Aorta (tissue), 5 donors: ENCODE measurements around the gene UNC93A. TPM values are rescaled to one million over a fixed set of nuclear protein-coding genes. Genes with fewer than 3 reads are reported as not detected.
"Not testable (repeated sequence)": the region's sequence is repeated elsewhere in the genome, so short reads cannot be mapped to it uniquely, and the experiment has no call there.

ENCODE experiments used
- ATAC-seq: fragments of 200-7000 bp; cut with Tn5 transposase; one replicate; pipeline ENCODE4 v1.9.1; 2022; ENCODE audit warnings: moderate library complexity; ENCODE audit not compliant: low FRiP score
- DNase-seq, 2 donors: peaks; one replicate each; pipeline ENCODE4 v3.0.0-alpha.2; 2020
- H3K27ac ChIP-seq, 2 donors: one replicate each; pipeline ENCODE4 v1.5.1; 2013; ENCODE audit warnings: low read length in 2 of 2, mild to moderate bottlenecking in 2 of 2, moderate library complexity in 2 of 2, control low read depth in 1 of 2, inconsistent platforms in 1 of 2, low read depth in 1 of 2
- H3K27me3 ChIP-seq, 2 donors: one replicate each; pipeline ENCODE4 v1.6.1; 2013; ENCODE audit warnings: control low read depth in 1 of 2, low read length in 1 of 2, mild to moderate bottlenecking in 1 of 2, moderate library complexity in 1 of 2; ENCODE audit not compliant: insufficient read depth in 2 of 2, control insufficient read depth in 1 of 2
- H3K36me3 ChIP-seq, 2 donors: one replicate each; pipeline ENCODE4 v1.6.1; 2013; ENCODE audit warnings: control low read depth in 1 of 2, low read length in 1 of 2, mild to moderate bottlenecking in 1 of 2; ENCODE audit not compliant: insufficient read depth in 2 of 2, control insufficient read depth in 1 of 2
- H3K4me1 ChIP-seq, 2 donors: one replicate each; pipeline ENCODE4 v1.6.1; 2013; ENCODE audit warnings: low read length in 2 of 2, control low read depth in 1 of 2, mild to moderate bottlenecking in 1 of 2, moderate library complexity in 1 of 2; ENCODE audit not compliant: insufficient read depth in 2 of 2, control insufficient read depth in 1 of 2
- H3K4me3 ChIP-seq, 2 donors: one replicate each; pipeline ENCODE4 v1.5.1; 2013; ENCODE audit warnings: low read length in 2 of 2, control low read depth in 1 of 2, mild to moderate bottlenecking in 1 of 2
- H3K9me3 ChIP-seq: one replicate; pipeline ENCODE4 v1.6.1; 2013; ENCODE audit warnings: mild to moderate bottlenecking, low read length; ENCODE audit not compliant: control insufficient read depth
- WGBS, 2 donors: extraction: QIAGEN DNeasy Blood & Tissue Kit; methylation state at CpG; one replicate each; pipeline ENCODE4 v1.1.7; 2013; 5-methylcytosine and 5-hydroxymethylcytosine counted together
- intact Hi-C, 2 donors: fragments of 100-400 bp; cut with DNase I; formaldehyde crosslinking; loops; one replicate each; pipeline versions ENCODE4 v1.14.2 to v1.15.0; 2022
- polyA plus RNA-seq, 2 donors: library from polyadenylated mRNA; stranded (reverse); fragments of 200-250 nt; gene quantifications; one replicate each; pipeline ENCODE4 v1.2.3, GENCODE V29; 2013
- total RNA-seq, 2 donors: library from RNA; stranded (reverse); fragmentation: NEBNext Ultra II Directional; extraction: Animal tissue kit (Norgen Biotek cat#: 25700); gene quantifications; one replicate each; pipeline ENCODE4 v1.2.1, GENCODE V29; 2021
- donor health status: healthy with polysubstance abuse.
- donor health status: Bipolar disorder and iron deficiency.
- donor health status: DM: no; HTN: no; CAD: no.
- donor health status: DM: no; HTN: no; CAD: no.
- donor health status: DM: yes; HTN: yes; CAD: no.

Gene UNC93A
- total and polyA plus RNA-seq, 4 donors, result not detected

DNA sequence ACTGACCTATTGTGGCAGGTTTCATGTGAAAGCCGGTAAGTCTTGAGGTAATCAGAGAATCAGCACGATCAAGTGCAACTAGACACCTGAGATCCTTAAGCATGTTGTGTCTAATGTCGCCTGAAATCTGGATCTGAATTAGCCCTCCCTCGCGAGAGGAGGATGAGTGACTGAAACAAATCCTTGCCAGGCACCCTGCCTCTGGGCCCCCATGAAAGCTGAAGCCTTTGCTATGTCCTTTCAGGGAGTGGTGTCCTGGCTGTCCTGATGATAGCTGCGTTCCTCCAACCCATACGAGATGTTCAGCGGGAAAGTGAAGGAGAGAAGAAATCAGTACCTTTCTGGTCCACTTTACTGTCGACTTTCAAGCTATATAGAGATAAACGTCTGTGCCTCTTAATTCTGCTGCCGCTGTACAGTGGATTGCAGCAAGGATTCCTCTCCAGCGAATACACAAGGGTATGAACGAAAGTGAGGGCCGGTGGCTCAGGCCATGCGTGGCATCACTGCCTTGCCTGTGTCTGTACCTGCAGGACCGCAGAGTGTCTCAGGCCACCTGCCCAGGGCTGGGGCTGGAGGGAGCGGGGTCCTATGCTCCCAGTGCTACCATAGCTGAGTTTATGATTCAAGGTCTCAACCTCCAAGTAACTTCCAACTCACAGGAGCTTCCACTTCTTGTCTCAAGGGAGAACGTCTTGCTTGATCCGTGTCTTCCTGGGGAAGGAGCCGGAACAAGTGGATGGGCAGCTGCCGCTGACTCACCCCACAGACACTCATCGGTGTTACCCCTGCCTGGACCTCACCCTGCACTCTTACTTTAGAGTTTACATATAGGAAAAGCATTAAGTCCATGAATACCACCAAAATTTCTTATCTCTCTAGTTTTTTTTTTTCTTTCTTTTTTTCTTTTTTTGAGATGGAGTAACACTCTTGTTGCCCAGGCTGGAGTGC lies 12.8 kb downstream of the UNC93A start:
- DNase-seq, result no peak
- Histone ChIP-seq H3K27ac (no peak overlapping the region), H3K27me3 (no peaks in the 10 kb centered on the region), H3K4me3 (no peak overlapping the region), H3K9me3 (no peaks in the 10 kb centered on the region), H3K4me1 (no peaks in the 10 kb centered on the region), H3K36me3 (no peaks in the 10 kb centered on the region)
- ATAC-seq, result no peak
- 85 to 86% methylated on average over 22 of the region's 22 CpGs for WGBS, 2 donors
- intact Hi-C loops, result no loop called here

DNA sequence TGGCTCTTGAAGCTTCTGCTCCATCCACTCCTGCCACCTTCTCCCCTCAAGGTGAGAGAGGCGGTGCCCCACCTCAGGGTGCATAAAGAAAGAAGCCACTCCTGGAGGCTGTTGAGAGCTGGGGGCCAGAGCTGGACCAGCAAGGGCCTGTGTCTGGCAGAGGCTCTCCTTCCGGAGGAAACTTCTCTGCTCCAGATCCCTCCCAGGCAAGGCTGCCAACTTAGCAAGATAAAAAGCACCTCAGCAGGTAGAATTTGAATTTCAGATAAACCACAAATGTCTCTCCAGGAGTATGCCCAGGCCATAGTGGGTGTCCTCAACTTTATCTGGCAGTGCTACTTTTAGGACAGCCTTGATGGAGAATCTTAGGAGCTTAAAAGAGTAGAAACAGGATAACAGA lies 13.8 kb downstream of the UNC93A start:
- no peaks in the 10 kb centered on the region for H3K27me3 ChIP-seq
- H3K36me3 ChIP-seq, result no peaks in the 10 kb centered on the region
- ATAC-seq (no peak), DNase-seq (no peak)
- no peak overlapping the region for H3K27ac ChIP-seq
- intact Hi-C loops, result no loop called here
- H3K4me1 ChIP-seq, result no peaks in the 10 kb centered on the region
- no peaks in the 10 kb centered on the region for H3K9me3 ChIP-seq
- WGBS, 2 donors, result 79 to 88% methylated on average over 2 of the region's 2 CpGs
- H3K4me3 ChIP-seq, result no peak overlapping the region

DNA sequence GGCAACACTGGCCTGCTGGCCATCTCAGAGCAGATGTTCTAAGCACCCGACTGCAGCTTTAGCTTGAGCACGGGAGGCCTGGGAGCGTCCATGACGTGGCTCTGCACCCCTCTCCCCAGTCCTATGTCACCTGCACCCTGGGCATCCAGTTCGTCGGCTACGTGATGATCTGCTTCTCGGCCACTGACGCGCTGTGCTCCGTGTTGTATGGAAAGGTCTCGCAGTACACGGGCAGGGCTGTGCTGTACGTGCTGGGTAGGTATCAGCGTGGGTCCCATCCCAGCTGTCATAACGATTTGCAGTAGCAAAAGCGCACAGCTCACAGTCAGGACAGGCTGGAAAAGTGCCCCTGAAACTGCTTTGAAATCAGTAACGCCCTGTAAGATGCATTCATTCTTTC lies 14.7 kb downstream of the UNC93A start:
- 78 to 83% methylated on average over 18 of the region's 18 CpGs for WGBS, 2 donors
- ATAC-seq, result no peak

DNA sequence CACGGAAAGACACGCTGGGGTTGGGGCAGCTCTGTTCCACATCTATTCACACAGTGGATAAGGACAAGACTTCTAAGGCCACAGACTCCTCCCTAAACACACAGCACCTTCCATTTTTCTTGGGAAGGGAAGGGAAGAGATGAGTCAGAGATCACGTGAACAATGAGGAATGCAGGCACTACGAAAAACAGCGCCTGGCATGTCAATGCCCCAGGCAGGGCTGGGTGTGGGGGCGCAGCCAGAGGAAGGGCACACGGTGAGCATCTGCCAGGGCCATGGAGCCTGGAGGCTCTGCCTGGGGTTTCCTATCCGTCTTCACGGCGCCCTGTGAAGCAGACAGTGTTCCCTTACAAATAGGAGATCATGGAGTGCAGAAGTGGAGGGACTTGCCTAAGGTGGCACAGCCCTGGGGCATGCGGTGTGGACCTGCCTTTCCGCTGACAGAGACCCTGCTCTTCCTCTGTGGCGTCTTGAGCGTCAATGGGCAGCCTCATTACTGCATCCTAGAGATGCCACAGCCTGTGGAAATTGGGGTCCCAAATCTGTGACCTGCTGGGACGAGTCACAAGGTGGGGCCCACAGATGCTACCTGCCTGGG lies 15.4 kb downstream of the UNC93A start:
- Histone ChIP-seq H3K9me3 (no peaks in the 10 kb centered on the region), H3K4me1 (no peaks in the 10 kb centered on the region), H3K4me3 (no peak overlapping the region), H3K27me3 (no peaks in the 10 kb centered on the region), H3K27ac (no peak overlapping the region), H3K36me3 (no peaks in the 10 kb centered on the region)
- DNase-seq, result no peak
- ATAC-seq, result no peak
- WGBS, 2 donors, result 77 to 80% methylated on average over 15 of the region's 15 CpGs
- intact Hi-C loops, result no loop called here

More for the DNA sequence above, 14.7 kb downstream of the UNC93A start:
- H3K27me3 ChIP-seq, result no peaks in the 10 kb centered on the region
- no peaks in the 10 kb centered on the region for H3K9me3 ChIP-seq
- intact Hi-C loops, result no loop called here
- H3K4me1 ChIP-seq, result no peaks in the 10 kb centered on the region
- no peaks in the 10 kb centered on the region for H3K36me3 ChIP-seq
- DNase-seq, result no peak
- no peak overlapping the region for H3K4me3 ChIP-seq
- H3K27ac ChIP-seq, result no peak overlapping the region

DNA sequence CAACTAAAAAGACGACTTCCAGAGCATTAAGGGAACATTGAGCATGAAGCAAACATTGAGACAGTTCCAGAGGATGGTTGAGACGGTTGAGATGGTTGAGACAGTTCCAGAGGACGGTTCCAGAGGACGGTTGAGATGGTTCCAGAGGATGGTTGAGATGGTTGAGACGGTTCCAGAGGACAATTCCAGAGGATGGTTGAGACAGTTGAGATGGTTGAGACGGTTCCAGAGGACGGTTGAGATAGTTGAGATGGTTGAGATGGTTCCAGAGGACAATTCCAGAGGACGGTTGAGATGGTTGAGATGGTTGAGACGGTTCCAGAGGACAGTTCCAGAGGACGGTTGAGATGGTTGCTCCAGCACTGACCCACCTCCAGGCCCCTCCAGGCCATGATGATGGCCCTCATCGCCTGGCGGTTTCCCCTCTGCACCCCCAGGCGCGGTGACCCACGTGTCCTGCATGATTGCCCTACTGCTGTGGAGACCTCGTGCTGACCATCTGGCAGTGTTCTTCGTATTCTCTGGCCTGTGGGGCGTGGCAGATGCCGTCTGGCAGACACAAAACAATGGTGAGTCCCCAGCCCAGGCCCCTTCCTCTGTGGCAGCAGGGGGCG lies 16.3 kb downstream of the UNC93A start:
- Histone ChIP-seq H3K9me3 (no peaks in the 10 kb centered on the region), H3K27ac (no peak overlapping the region), H3K4me1 (no peaks in the 10 kb centered on the region), H3K4me3 (no peak overlapping the region), H3K27me3 (no peaks in the 10 kb centered on the region), H3K36me3 (no peaks in the 10 kb centered on the region)
- DNase-seq (no peak), ATAC-seq (no peak)
- 86 to 89% methylated on average over 20 of the region's 20 CpGs for WGBS, 2 donors
- intact Hi-C loops, result no loop called here

DNA sequence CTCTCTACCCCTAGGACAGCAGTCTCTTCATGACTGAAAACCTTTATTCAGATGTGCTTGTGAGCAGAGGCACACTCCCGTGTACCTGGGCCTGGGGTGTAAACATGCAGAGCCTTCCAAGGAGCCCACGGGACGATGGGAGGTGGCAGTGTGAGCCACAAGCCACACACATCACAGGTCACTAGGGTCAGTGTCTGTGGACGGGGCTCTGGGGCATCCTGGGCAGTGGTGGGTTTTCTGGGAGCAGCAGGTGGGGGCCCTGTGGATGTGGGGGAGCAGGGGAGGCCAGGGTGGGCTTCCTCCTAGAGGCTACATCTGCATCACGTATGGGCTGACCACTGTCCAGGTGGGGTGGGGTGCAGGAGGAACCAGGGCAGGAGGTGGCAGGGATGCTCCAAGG lies 17.1 kb downstream of the UNC93A start:
- Histone ChIP-seq H3K27ac (no peak overlapping the region), H3K4me3 (no peak overlapping the region), H3K4me1 (no peaks in the 10 kb centered on the region), H3K36me3 (no peaks in the 10 kb centered on the region), H3K27me3 (no peaks in the 10 kb centered on the region), H3K9me3 (no peaks in the 10 kb centered on the region)
- ATAC-seq, result no peak
- intact Hi-C loops, result no loop called here
- WGBS, 2 donors, result 89 to 91% methylated on average over 5 of the region's 5 CpGs
- DNase-seq, result no peak

DNA sequence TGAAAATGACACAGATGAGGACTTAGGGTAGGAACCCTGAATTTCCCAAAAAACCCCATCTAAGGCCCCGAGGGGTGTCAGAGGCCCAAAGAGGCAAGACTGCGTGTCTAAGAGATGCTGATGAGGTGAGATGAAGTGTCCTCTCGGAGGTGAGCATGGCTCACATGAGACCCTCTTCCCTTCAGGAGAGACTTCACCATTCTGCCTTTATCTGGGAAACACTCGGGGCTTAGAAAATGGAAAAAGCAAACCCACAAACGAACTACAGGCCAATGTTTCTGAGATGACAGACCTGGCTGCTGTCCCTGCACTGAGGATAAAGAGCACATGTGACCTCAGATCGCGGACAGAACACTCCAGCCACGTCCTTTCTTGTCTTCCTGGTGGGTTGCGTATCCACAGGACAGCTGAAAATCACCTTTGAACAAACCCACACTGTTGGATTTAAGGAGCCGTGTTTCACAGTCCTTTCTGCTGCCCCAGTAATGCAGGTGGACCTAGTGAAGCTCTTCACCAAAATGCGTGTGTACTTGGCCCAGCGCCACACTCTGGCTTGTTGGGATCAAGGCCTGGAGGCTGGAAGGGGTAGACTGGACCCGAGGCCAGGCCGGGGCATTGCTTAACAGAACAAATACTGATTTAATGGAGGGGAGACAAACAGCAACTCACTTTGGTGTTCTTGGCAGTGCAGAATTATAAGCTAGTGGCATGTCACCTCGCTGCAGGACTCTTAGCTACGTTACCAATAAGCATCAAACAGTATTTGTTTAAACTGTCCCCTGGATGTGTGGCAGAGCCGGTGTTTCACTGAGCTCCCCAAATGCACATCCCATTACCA lies 18.5 kb downstream of the UNC93A start:
- H3K4me1 ChIP-seq, ATAC-seq, H3K4me3 ChIP-seq, DNase-seq, H3K27ac ChIP-seq, H3K9me3 ChIP-seq, H3K36me3 ChIP-seq, H3K27me3 ChIP-seq, intact Hi-C loops: not testable (repeated sequence)
- 82 to 85% methylated on average over 15 to 17 of the region's 17 CpGs for WGBS, 2 donors

DNA sequence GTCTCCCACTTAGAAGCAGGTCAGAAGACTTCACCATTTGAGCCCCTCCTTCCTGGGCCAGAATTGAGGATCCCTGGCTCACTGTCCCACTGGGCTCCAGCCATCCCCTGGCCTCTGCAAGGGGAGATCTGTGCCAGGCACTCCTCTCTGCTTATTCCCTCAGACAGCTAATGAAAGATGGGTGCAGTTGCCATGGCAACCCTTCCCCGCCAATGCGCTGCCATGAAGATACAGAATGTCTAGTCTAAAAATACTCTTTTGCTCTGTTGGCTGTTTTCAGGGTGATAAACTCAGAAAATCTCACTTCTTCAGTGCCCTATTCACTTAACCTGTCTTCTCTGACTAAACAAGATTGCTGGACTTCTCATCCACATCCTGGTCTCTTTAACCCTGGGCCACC lies 20.2 kb downstream of the UNC93A start:
- DNase-seq (no peak), ATAC-seq (no peak)
- H3K9me3 ChIP-seq, result no peaks in the 10 kb centered on the region
- intact Hi-C loops, result no loop called here
- H3K27ac ChIP-seq, result no peak overlapping the region
- no peaks in the 10 kb centered on the region for H3K27me3 ChIP-seq
- no peak overlapping the region for H3K4me3 ChIP-seq
- 32% methylated on average over 2 of the region's 2 CpGs for WGBS, 2 donors
- H3K4me1 ChIP-seq, result no peaks in the 10 kb centered on the region
- no peaks in the 10 kb centered on the region for H3K36me3 ChIP-seq
